RWPE1 (cell line): ENCODE data around the gene PNMA8B.
"Not testable (repeated sequence)": the region's sequence is repeated elsewhere in the genome, so short reads cannot be mapped to it uniquely, and the experiment has no call there.

Source experiments
- CTCF ChIA-PET: fragments of 350-600 bp; sonication (Branson Sonifier 250); formaldehyde crosslinking; extraction: SDS; loops from one replicate; lab custom pipeline; 2021; lab: Yijun Ruan, JAX
- POLR2A ChIA-PET: fragments of 400-600 bp; formaldehyde crosslinking; extraction: SDS; loops from one replicate; lab custom pipeline; 2020; ENCODE audit warnings: antibody characterized with exemption; ENCODE audit not compliant: low non-redundant PET; lab: Yijun Ruan, JAX
- DNase-seq: peaks from one replicate; pipeline ENCODE4 v3.0.0; 2012; ENCODE audit warnings: low spot score
- H3K27ac ChIP-seq: fragments of 450-650 bp; 2 replicates; pipeline ENCODE4 v1.5.1; 2017
- TF ChIP-seq, protein P1 (sequence below): fragments of 450-650 bp; conservative IDR thresholded peaks from 2 replicates; pipeline ENCODE4 v1.5.1; 2017; ENCODE audit warnings: low read depth, mild to moderate bottlenecking

PNMA8B gene

GRCh38 chr19:46499692-46500091 lies 4.0 kb upstream of the PNMA8B start:
- H3K27ac ChIP-seq, result no peak overlapping the region
- ChIA-PET CTCF (no interaction called here), POLR2A (no interaction called here)
- no peak for DNase-seq
- TF ChIP-seq, protein P1, sequence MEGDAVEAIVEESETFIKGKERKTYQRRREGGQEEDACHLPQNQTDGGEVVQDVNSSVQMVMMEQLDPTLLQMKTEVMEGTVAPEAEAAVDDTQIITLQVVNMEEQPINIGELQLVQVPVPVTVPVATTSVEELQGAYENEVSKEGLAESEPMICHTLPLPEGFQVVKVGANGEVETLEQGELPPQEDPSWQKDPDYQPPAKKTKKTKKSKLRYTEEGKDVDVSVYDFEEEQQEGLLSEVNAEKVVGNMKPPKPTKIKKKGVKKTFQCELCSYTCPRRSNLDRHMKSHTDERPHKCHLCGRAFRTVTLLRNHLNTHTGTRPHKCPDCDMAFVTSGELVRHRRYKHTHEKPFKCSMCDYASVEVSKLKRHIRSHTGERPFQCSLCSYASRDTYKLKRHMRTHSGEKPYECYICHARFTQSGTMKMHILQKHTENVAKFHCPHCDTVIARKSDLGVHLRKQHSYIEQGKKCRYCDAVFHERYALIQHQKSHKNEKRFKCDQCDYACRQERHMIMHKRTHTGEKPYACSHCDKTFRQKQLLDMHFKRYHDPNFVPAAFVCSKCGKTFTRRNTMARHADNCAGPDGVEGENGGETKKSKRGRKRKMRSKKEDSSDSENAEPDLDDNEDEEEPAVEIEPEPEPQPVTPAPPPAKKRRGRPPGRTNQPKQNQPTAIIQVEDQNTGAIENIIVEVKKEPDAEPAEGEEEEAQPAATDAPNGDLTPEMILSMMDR, result no peak

GRCh38 chr19:46497773-46498172 lies 2.1 kb upstream of the PNMA8B start:
- TF ChIP-seq, protein P1, result no peak
- ChIA-PET POLR2A (no interaction called here), CTCF (no interaction called here)
- DNase-seq, result no peak
- no peak overlapping the region for H3K27ac ChIP-seq

- H3K27ac ChIP-seq, DNase-seq: not testable (repeated sequence)
- ChIA-PET CTCF (interaction anchor here (0.7 kb wide), 1 partner anchor 247 kb away, joined by 3 read pairs; no protein-coding TSS in a partner anchor), POLR2A (interaction anchor here (0.6 kb wide), 1 partner anchor 1847 kb away, joined by 3 read pairs; no protein-coding TSS in a partner anchor)
These were observed 1.2 kb upstream of the PNMA8B start for GRCh38 chr19:46496886-46497285.

- no peak for DNase-seq
- TF ChIP-seq, protein P1, result no peak
- ChIA-PET CTCF (interaction anchor here (1.3 kb wide), 1 partner anchor 101 kb away, joined by 4 read pairs; no protein-coding TSS in a partner anchor), POLR2A (interaction anchor here (0.6 kb wide), 1 partner anchor 1847 kb away, joined by 3 read pairs; no protein-coding TSS in a partner anchor)
- no peak overlapping the region for H3K27ac ChIP-seq
These were observed 637 bp upstream of the PNMA8B start for GRCh38 chr19:46496304-46496703.

DNA sequence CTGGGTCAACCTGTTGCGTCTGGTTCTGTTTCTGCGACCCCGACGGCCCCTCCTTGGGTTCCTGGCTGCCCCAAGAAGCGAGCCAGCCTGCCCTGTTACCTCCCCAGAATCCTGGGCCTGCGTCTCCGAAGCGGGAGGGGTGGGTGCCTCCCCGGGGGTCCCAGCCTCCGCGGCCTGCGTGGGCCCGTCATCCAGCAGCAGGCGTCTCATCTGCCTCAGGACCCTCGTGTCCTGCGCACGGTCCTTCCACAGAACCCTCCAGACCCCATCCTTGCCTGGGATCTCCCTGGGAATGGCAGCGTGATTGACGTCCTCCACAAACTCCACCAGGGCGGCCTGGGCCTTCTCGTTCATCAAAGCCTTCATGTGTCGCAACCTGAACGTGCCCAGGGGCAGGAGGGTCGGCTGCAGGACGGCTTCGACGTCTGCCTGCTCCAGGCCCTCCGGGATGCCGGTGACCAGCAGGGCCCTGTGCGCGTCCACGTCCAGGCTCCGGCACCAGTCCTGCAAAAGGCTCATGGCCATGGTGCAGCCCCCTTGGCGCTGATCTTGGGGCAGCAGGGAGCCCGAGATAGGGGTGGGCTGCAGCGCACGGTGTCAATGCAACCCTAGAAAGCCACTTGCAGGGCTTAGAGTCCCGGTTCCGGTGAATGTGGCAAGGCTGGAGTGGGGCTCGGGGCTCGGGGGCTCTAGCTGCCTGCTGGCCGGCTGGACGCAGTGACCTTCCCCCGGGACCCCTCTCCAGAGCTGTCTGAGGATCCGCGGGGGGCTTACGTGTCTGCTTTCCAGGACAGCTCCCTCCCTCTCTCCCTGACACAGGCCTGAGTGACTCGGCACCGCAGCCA lies 504 bp downstream of the PNMA8B start:
- ChIA-PET CTCF (interaction anchor here (1.3 kb wide), 1 partner anchor 100 kb away, joined by 4 read pairs; no protein-coding TSS in a partner anchor), POLR2A (no interaction called here)
- no peak overlapping the region for H3K27ac ChIP-seq
- TF ChIP-seq, protein P1, result no peak
- DNase-seq, result no peak

DNA sequence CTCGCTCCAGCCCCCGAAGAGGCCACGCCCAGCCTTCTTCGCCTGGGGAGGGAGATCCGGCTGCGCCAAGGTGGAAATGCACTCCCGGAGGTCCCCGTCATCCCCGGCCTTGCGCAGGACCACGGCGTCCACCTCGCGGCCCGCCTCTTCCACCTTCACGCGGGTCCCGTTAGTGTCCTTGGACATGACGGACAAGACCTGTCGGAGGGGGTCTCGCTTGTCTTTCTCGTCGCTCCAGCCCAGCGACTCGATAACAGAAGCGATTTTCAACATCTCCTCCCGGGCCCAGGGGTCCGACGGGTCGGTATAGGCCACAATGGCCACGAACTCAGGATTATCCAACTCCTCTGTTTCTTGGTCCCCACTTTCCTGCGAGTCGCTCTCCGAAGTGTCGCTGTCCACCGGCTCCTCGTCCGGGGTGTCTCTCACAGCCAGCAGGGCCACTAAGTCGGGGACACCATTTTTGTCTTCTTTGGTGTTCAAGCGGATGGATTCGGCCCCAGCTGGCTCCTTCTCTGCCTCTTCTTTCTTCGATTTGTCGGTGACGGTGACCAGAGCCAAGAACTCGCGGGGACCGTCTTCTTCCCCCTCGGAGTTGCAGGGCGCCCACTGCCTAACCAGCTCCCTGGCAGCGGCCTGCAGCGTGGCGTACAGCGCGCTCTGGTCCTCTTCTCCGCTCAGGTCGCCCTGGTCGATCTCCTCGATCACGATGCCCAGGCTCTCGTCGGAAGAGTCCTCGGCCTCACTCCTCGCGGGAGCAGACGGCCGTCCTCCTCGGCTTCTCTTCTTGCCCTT lies 1.3 kb downstream of the PNMA8B start:
- TF ChIP-seq, protein P1, result no peak
- ChIA-PET CTCF (interaction anchor here (0.6 kb wide), 1 partner anchor 99 kb away, joined by 5 read pairs; no protein-coding TSS in a partner anchor), POLR2A (no interaction called here)
- H3K27ac ChIP-seq, result no peak overlapping the region
- no peak for DNase-seq
